Natural killer cell (primary cell): ENCODE measurements around the gene HSD3B1. TPM values are rescaled to one million over a fixed set of nuclear protein-coding genes. Genes with fewer than 3 reads are reported as not detected.

Experiments used
- ATAC-seq, 3 donors: fragments of 150-1000 bp in 2 of 3; fragments of 200-7000 bp in 1 of 3; cut with Tn5 transposase; 1 replicate in 1 of 3; 2 replicates in 2 of 3; pipeline ENCODE4 v1.10.0; 2021; ENCODE audit warnings: mild to moderate bottlenecking in 2 of 3, moderate library complexity in 2 of 3
- DNase-seq, 2 donors: peaks; one replicate each; pipeline versions ENCODE4 v3.0.0 to v3.0.0-alpha.2; 2013 to 2021; ENCODE audit warnings: mixed read lengths in 1 of 2
- H3K27ac ChIP-seq: one replicate; pipeline ENCODE4 v1.5.1; 2013; ENCODE audit warnings: mild to moderate bottlenecking, low read length
- H3K27me3 ChIP-seq: one replicate; pipeline ENCODE4 v1.6.1; 2013; ENCODE audit warnings: low read length; ENCODE audit not compliant: control insufficient read depth, insufficient read depth
- H3K36me3 ChIP-seq: one replicate; pipeline ENCODE4 v1.6.1; 2013; ENCODE audit warnings: low read length; ENCODE audit not compliant: control insufficient read depth, insufficient read depth
- H3K4me1 ChIP-seq: one replicate; pipeline ENCODE4 v1.6.1; 2013; ENCODE audit warnings: low read length; ENCODE audit not compliant: control insufficient read depth, insufficient read depth
- H3K4me3 ChIP-seq: one replicate; pipeline ENCODE4 v1.5.1; 2013; ENCODE audit warnings: low read length
- H3K9me3 ChIP-seq: one replicate; pipeline ENCODE4 v1.6.1; 2013; ENCODE audit warnings: low read length; ENCODE audit not compliant: control insufficient read depth, insufficient read depth
- H3K27ac Mint-ChIP-seq, 2 donors: one replicate each; pipeline ENCODE4 v1.8.0; 2022; ENCODE audit warnings: mild to moderate bottlenecking in 2 of 2, mixed read lengths in 2 of 2, moderate library complexity in 1 of 2
- H3K27me3 Mint-ChIP-seq, 2 donors: one replicate each; pipeline ENCODE4 v1.8.0; 2022; ENCODE audit warnings: low read depth in 2 of 2, mixed read lengths in 2 of 2
- H3K36me3 Mint-ChIP-seq: one replicate; pipeline ENCODE4 v1.8.0; 2022; ENCODE audit warnings: mixed read lengths
- H3K4me1 Mint-ChIP-seq, 2 donors: one replicate each; pipeline ENCODE4 v1.8.0; 2022; ENCODE audit warnings: mixed read lengths in 2 of 2
- H3K4me3 Mint-ChIP-seq: one replicate; pipeline ENCODE4 v1.8.0; 2022; ENCODE audit warnings: mild to moderate bottlenecking, moderate library complexity, mixed read lengths
- H3K9me3 Mint-ChIP-seq, 2 donors: one replicate each; pipeline ENCODE4 v1.8.0; 2022; ENCODE audit warnings: mixed read lengths in 2 of 2
- CTCF ChIP-seq: fragments of 200-600 bp; IDR thresholded peaks from one replicate; pipeline ENCODE4 v1.8.0; 2022; ENCODE audit warnings: antibody characterized with exemption
- WGBS: methylation state at CpG from one replicate; pipeline ENCODE4 v1.1.7; 2013; ENCODE audit warnings: missing lambda C conversion rate; ENCODE audit not compliant: insufficient coverage; 5-methylcytosine and 5-hydroxymethylcytosine counted together
- intact Hi-C: fragments of 100-400 bp; cut with micrococcal nuclease; formaldehyde crosslinking; loops from one replicate; pipeline ENCODE4 v1.14.2; 2022
- total RNA-seq, 4 donors: library from RNA; stranded (reverse); fragments of 120-200 nt in 1 of 4; gene quantifications; one replicate each; pipeline versions ENCODE4 v1.2.3 to v1.2.4, GENCODE V29; 2013 to 2022

The HSD3B1 gene
- total RNA-seq, 3 donors from 2014 or later (not counting 1 experiment from before 2014, with no cell fraction given), result not detected

- H3K9me3 Mint-ChIP-seq, result peaks cover 3 to 14% of the 10 kb centered on the region in 2 donors
- TF ChIP-seq CTCF, result no peak
- H3K36me3 Mint-ChIP-seq, result no peaks in the 10 kb centered on the region
- WGBS, result 73% methylated on average over 2 of the region's 2 CpGs
- no peak overlapping the region for H3K4me3 Mint-ChIP-seq
- DNase-seq (no peak), ATAC-seq (no peak)
- H3K36me3 ChIP-seq, result no peaks in the 10 kb centered on the region
- H3K27me3 Mint-ChIP-seq, result peaks cover 0 to 5% of the 10 kb centered on the region in 2 donors
- no peak overlapping the region for H3K27ac ChIP-seq
- H3K4me1 Mint-ChIP-seq, result no peaks in the 10 kb centered on the region
- intact Hi-C loops, result no loop called here
- peaks cover 5% of the 10 kb centered on the region for H3K9me3 ChIP-seq
- no peak overlapping the region for H3K27ac Mint-ChIP-seq
- no peak overlapping the region for H3K4me3 ChIP-seq
- H3K4me1 ChIP-seq, result no peaks in the 10 kb centered on the region
- no peaks in the 10 kb centered on the region for H3K27me3 ChIP-seq
Observed at GRCh38 chr1:119492763-119493162, 14.2 kb upstream of the HSD3B1 start.

GRCh38 chr1:119504831-119505230, 2.2 kb upstream of the HSD3B1 start:
- no peak overlapping the region for H3K4me3 Mint-ChIP-seq
- H3K9me3 Mint-ChIP-seq, result peaks cover 0 to 4% of the 10 kb centered on the region in 2 donors
- no peak for TF ChIP-seq CTCF
- Histone ChIP-seq H3K9me3 (no peaks in the 10 kb centered on the region), H3K27me3 (no peaks in the 10 kb centered on the region), H3K4me1 (no peaks in the 10 kb centered on the region), H3K36me3 (no peaks in the 10 kb centered on the region), H3K4me3 (no peak overlapping the region), H3K27ac (no peak overlapping the region)
- H3K36me3 Mint-ChIP-seq, result no peaks in the 10 kb centered on the region
- H3K4me1 Mint-ChIP-seq, result no peaks in the 10 kb centered on the region
- 84% methylated on average over 4 of the region's 4 CpGs for WGBS
- intact Hi-C loops, result no loop called here
- DNase-seq (no peak), ATAC-seq (no peak)
- H3K27me3 Mint-ChIP-seq, result no peaks in the 10 kb centered on the region
- no peak overlapping the region for H3K27ac Mint-ChIP-seq

DNA sequence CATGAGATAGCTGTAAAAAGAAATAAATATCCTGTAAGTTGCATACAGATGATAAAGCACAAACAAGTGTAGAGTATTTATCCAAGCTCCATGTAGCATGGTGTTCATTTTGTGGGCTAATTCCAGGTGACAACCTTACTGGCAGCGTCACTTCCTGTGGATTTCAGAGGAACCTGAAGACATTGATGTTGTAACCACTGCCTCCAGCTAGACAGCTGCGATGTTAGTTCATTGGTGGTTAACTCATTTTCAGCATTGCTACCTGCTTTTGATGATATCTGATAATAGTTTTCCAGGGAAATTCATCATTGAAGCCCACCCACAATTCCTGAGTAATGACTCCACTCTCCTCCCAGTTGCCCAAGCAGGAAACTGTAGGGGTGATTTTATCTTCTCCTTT, 3.0 kb downstream of the HSD3B1 start:
- Mint-ChIP-seq H3K9me3 (no peaks in the 10 kb centered on the region), H3K4me3 (no peak overlapping the region), H3K27me3 (no peaks in the 10 kb centered on the region), H3K27ac (no peak overlapping the region), H3K4me1 (no peaks in the 10 kb centered on the region), H3K36me3 (no peaks in the 10 kb centered on the region)
- no peak for TF ChIP-seq CTCF
- Histone ChIP-seq H3K9me3 (no peaks in the 10 kb centered on the region), H3K4me3 (no peak overlapping the region), H3K27me3 (no peaks in the 10 kb centered on the region), H3K4me1 (no peaks in the 10 kb centered on the region), H3K27ac (no peak overlapping the region), H3K36me3 (no peaks in the 10 kb centered on the region)
- WGBS, result 70% methylated on average over 2 of the region's 2 CpGs
- ATAC-seq (no peak), DNase-seq (no peak)
- intact Hi-C loops, result no loop called here

DNA sequence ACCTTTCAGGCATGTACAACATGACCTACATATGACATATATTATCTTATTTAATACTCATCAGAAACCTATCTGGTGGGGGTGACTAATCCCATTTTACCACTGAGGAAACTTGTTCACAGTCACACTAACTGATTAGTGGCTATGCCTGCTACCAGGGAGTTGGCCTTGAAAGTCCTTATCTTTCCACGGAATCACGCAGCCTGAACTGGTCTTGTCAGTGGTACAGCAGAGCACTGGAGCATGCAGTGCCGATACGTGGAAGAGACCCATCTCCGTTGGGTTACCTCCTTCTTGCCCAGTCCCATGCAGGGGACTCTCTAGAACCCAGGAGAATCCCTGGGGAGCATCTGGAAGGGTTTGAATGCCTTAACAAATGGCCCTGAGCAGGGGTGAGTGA, 8.2 kb downstream of the HSD3B1 start:
- H3K27ac ChIP-seq, result no peak overlapping the region
- H3K27ac Mint-ChIP-seq, result no peak overlapping the region
- no peak for ATAC-seq
- WGBS, result 96% methylated on average over 5 of the region's 5 CpGs
- no peaks in the 10 kb centered on the region for H3K27me3 ChIP-seq
- intact Hi-C loops, result no loop called here
- no peak for TF ChIP-seq CTCF
- no peaks in the 10 kb centered on the region for H3K4me1 Mint-ChIP-seq
- H3K9me3 Mint-ChIP-seq, result peaks cover 2 to 4% of the 10 kb centered on the region in 2 donors
- no peaks in the 10 kb centered on the region for H3K27me3 Mint-ChIP-seq
- DNase-seq, result no peak
- no peak overlapping the region for H3K4me3 ChIP-seq
- H3K4me3 Mint-ChIP-seq, result no peak overlapping the region
- no peaks in the 10 kb centered on the region for H3K36me3 Mint-ChIP-seq
- H3K4me1 ChIP-seq, result no peaks in the 10 kb centered on the region
- H3K9me3 ChIP-seq, result no peaks in the 10 kb centered on the region
- no peaks in the 10 kb centered on the region for H3K36me3 ChIP-seq
